ENCODE data around the gene TMEM212.
"Not testable (repeated sequence)": the region's sequence is repeated elsewhere in the genome, so short reads cannot be mapped to it uniquely, and the experiment has no call there.

TMEM212 gene

DNA sequence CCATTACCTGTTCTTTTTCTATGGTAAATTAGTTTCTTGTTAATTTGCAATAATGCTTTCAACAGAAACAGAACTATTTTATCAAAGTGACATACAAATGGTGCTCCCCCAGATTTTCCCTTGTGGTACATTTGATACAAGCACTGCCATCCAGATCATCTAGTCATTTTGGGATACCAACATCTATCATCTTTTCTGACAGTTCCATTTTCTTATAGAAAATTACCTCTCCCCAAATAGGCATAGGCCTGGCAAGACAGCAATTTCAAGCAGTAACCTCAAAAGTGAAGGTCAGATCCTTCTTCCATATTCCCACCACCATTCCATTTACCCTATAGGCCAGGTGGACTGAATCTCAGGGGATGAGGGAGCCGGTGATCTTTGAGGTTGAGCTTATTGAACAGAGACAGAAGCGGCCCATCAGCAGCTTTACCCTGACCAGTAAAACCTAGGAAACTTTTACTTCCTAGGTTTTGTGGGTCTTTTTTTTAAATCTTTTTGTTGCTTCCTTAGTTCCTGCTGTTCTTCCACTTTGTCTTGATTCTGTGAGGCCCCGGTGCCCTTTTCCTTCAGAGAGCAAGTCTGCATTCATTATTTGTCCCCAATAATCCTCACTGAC is 29.8 kb upstream of the TMEM212 start:
- no peak for DNase-seq

DNA sequence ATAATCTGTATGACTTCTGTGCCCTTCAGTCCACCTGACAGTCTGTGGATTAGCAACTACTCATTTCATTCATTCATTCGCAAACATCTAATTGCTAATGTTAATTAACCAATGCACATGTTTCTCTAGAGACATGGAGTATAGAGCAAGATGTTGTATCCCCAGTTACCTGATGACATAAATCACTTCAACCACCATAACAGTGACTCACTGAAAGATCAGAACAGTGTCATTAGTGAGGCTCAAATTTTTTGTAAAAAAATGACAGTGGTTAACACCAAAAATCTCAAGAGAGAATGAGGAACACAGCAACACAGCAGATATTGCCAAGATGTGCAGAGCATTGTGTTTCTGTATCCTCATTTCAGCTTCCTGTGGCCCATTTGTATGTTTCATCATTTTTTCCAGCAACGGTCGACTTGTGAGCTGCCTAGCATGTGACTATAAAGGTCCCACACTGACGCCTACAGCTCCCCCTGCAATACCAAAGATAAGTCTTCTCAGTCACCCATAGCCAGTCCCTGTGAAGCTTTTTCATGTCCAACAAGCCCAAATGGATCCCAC is 29.2 kb upstream of the TMEM212 start:
- no peak for DNase-seq

DNA sequence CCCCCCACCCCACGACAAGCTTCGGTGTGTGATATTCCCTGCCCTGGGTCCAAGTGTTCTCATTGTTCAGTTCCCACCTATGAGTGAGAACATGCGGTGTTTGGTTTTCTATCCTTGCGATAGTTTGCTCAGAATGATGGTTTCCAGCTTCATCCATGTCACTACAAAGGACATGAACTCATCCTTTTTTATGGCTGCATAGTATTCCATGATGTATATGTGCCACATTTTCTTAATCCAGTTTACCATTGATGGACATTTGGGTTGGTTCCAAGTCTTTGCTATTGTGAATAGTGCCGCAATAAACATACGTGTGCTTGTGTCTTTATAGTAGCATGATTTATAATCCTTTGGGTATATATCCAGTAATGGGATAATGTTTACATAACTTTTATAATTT is 28.5 kb upstream of the TMEM212 start:
- DNase-seq: not testable (repeated sequence)

DNA sequence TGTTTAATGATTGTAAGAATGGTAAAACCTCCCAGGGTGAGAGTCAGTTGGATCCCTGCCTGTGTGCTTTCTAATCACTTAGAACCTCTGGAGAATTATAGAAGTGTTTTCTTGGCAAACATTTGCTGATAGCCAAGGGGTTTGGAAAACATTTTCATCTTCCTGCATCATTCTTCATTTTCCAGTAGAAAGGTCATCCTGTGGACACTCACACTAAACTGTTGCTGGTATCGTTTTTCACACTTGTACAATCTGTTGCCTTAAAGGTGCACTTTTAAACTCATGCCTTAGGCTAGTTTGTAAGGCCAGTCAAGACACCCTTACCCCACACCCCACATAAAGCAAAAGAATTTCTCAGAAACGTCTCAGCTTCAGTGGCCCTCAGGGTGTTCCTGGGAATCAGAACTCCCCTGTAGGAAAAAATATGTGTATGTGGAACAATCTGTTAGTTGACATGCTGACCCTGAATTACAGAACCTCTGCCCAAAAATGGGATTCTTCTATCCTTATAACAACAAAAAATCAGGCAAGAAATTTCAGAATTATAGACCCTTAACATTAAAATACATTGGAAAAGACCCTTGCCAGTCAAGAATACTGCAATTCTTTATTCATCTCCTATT is 27.1 kb upstream of the TMEM212 start:
- DNase-seq: no peak

DNA sequence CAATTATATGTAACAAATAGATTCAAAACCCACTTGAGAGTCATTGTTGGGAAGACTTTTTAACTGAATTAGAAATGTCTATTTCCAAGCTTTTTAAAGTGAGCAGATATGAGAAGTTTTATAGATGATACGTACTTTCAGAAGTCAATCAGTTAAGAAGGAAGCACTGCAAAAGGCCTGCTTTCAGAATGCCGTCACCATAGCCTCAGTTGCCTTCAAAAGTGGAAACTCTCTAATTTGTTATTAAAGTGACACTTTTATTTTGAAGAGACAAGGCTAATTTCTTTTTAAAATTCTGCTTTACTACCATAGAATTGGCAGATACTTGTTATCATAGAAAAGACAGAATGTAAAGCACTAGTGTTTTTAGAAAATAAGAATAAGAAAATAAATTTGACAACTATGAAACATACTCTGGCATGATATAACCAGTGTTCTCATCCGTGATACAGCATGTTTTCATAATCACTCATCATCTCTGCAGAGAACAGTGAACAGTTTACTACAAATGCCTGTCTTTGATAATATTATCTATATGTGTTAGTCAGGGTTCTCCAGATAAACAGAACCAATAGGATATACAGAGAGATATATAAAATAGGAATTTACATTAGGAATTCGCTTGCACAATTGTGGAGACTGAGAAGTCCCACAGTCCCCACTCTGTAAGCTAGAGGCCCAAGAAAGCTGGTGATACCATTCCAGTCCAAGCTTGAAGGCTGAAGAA is 25.9 kb upstream of the TMEM212 start:
- DNase-seq: no peak

DNA sequence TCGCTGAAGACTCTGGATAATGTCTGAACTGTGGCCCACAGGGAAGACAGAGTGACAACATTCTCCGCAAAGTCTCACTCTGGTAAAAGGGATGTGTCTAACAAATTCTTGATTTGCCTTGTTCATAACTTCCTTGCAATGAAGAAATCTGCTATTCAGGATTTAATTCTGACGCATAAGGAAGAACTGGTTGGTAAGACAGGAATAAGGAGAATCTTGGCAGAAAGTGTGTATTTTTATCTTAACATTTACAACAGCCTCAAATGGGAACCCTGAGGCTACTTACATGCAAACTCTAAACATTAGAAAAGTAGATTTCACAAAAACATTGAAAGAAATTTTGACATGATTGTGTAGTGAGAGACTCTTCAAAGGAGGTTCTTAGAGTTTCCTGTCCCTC is 22.1 kb upstream of the TMEM212 start:
- no peak for DNase-seq

DNA sequence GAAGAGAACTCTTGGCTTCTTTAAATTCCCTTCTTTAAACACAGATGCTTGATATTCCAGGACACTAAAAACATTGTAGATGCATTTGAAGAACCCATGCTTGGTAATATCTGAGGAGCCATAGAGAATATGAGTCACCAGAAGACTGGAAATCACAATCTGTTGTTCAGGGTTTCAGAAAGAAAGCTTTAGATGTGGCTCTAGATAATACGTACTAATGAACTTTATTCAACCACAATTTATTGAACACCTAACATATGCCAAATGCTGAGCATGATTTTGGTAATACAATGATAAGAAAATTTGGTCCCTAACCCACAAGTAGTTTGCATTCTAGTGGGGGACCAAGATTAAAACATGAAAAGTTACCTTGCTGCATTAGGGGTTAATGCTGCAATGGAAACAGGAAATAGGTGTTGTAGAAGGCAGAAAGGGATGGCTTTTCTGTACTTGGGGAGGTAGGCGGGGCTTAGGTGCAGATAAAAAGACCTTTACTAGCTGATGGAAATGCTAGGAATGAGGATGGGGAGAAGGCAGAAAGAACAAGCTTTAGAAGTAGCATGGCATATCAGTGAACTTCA is 21.3 kb upstream of the TMEM212 start:
- no peak for DNase-seq

DNA sequence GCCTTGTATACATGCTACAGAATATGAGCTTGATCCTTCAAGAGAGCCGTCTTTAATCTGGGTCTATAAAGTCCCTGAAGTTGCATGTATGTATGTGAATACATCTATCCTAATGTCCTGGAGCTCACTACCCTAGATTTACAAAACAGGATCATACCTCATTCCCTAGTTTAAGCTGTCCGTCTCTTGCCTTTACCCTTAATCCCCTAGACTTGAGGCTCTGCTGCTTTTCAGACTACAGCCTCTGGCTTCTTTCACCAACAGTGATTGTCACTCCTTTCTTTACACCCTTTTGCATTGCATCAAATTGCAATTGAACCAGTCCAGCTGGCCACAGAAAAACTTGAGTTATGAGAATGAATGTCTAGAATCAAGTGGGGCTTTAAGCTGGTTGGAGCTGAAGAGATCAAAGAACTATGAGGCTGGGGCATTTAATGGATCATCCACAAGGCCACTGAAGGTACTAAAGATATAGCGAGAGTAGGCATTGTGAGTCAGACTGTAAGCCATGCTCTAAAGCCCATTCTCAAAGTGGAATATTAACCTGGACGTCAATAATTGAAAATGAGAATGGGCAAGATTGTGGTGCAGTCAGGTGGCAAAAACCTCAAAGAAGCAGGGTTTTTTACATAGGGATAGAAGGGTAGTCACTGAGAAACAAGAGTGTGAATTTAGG is 20.6 kb upstream of the TMEM212 start:
- DNase-seq: no peak

DNA sequence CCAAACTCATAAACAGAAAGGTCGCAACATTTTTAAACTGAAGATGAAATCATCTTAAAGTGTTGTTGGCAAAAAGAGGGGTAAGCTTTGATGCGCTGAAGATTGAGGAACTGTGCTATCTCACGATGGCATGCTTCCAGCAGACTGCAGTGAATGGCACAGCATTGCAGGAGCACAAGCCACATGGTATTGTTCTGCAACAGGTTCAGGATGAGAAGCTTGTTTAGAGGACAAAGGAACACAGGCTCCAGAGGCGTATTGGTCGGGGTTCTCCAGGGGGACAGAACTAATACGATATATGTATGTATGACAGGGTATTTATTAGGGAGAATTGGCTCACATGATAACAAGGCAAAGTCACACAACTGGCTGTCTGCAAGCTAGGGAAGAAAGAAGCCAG is 19.0 kb upstream of the TMEM212 start:
- DNase-seq: no peak

DNA sequence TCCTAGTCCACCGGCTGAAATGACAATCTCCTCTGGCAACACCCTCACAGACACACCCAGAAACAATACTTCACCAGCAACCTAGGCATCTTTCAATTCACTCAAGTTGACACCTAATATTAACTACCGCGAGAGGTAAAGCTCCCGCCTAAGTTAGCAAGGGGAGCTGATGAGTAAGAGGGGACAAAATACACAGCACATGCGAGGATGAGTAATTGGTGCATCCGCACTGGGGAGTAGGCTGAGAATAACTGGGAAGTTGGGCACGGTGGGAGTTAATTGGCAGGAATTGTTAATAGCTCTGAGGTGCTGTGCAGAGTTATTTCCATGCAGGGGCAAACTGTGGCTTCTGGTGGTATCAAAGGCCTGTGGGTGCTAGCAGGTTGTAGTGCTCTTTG is 18.3 kb upstream of the TMEM212 start:
- DNase-seq: no peak

DNA sequence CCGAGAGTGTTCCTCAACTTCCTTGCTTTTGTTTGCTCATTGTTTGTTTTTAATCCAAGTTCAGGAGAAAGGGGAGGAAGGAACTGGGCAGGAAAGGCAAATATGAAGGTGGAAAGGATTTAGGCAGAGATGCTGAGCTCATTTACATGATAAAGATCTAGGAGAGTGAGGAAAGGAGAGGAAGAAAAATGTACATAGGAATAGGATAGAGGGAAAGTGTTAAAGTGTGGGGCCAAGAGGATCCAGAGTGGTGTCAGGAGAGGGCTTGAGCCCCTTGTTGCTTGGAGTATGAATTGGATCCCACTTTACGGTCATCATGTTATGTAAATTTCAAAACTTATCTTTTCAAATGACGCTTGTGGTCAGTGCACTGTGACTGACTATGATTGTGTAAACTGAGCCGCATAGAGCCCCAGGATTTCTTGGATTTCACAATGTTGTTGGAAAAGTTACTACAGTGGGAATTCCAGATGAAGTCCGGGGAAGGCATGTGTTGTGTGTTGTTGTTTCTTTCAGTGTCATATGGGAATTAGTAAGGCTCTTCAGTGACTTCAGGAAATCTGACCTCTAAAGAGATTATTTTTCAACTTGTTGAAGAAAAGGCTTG is 17.8 kb upstream of the TMEM212 start:
- DNase-seq: no peak

DNA sequence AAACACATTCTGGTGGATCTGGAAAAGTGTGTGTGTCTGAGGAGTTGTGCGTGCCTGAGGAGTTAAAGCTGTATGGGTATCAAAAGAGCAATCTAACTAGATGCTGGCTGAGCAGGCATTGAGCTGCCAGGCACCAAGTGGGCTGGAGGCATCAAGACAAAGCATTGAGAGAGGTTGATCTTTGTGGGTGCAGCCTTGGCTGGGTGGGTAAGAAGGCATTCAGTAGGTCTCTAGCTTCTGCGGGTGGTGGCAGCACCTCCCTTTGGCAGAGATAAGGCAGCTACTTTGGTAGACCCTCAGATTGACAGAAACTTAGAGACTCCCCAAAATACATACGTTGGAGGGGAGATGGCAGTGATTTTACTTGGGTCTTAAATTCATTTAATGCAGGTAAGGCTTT is 15.8 kb upstream of the TMEM212 start:
- DNase-seq: no peak

DNA sequence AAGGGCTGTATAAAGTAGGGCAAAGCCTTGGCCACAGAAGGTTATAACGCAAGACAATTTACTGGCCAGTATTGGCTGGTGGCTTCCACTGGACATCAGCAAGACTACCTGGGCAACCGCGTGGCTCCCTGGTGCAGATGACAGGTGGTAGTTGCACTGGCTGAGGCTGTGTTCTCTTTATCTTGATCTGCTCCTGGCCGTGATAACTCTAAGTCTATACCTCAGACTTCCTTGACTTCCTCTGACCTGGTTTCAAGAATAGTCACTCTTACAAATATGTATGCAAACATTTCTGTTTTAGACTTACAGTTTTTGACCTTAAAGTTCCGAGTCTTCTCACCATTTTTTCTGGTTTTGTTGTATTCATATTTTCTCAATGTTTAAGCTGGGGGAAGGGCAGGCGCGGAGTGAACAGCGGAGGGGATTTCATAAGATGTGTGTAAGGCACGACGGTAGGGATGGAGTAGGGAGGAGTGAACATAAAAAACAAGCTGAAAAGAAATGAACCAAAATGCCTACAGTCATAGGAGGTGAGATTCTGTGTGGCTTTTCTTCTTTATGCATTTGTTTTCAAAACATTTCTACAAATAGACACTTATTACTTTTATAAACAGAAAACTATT is 15.2 kb upstream of the TMEM212 start:
- no peak for DNase-seq

DNA sequence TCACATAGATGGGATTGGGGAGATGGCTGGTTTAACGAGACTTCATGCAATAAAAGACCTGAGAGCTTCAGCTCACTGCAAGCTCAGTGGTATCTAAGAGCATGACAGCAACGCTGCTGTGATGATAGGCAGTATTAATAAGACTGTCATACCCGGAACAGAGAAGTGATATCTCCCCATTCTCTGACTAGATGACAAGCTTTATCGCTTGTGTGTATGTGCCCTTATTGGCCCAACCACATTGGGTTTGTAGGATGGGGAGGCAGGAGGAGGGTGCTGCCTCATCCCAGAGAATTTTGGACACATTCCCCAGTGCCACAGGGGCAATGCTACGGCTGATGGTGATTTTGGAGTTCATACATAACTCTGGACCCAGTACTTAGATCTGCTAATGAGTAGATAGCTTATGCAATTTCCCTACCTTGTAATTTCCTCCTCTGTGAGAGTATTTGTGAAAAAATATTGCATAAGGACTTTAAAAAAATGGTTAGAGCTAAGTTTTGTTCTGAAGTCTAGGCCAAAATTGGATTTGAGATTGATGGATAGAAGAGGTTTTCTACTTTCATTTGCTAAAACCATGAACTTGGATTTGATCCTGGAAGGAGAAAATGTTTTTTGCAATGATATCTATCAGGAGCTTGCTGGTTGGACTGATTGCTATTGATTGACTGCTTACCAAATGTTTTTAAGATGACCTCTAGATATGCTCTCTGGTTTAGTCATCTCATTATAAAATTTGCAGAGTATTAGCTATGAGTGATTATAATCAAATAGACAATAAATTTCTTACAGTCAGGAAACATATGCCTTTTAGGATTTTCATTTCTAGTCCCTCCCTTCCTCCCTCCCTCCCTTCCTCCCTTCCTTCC is 14.0 kb upstream of the TMEM212 start:
- no peak for DNase-seq

DNA sequence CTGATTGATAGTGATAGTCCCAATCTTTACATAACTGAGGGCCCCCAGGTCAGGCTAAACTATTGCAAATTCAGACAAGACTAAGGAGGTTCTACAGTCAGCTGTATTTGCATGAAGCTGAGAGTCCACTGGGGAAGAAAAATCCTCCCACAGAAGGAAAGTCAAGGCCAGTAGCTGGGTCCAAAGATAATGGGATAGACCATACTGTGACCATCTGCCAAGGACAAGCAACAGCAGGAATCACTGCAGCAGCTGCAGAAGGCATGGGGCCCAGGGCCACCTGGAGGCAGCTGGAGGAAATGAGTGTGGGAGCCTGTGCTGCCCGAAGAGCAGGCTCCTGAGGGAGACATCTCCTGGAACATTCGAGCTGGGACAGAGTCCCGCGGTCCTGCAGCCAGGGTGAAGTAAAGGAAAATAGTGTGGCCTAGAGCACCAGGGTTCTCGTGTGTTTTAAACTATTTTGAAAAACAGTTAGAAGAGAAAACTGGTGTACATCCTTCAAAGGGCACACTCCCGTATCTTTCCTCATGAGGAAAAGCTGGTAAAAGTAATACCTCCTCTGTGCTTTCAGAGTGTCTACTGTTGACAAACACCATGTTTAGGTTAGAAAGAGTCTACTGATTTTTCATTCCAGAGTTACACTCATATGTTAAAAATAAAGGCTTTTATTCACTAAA is 13.2 kb upstream of the TMEM212 start:
- no peak for DNase-seq

DNA sequence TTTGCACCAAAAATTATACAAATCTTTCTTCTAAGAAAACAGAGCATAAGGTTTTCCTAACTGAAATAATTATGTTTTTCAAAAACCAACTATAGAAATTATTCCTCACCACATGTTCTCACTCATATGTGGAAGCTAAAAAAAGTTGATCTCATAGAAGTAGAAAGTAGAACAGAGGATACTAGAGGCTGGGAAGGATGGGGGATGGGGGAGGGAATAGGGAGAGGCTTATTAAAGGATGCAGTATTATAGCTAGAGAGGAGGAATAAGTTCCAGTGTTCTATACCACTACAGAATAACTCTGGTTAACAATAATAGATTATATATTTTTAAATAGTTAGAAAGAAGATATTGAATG is 12.7 kb upstream of the TMEM212 start:
- no peak for DNase-seq

DNA sequence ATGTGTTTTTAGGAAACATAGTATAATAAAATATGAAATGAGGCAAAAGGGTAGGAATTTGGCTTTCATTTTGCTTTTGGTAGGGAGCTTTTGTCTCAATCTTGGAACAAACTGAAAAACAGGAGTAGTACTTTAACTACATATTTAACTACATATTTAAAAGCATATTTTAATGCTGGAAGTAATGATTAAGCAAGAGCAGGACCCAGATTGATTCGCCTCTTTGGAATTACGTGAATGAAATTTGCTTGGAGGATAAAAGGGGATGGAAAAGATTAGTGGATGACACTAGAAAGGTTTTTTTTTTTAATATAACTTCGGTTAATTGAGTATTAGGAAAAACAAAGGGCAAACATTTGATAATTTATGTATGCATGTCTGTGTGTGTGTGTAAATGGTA is 11.2 kb upstream of the TMEM212 start:
- DNase-seq: no peak

DNA sequence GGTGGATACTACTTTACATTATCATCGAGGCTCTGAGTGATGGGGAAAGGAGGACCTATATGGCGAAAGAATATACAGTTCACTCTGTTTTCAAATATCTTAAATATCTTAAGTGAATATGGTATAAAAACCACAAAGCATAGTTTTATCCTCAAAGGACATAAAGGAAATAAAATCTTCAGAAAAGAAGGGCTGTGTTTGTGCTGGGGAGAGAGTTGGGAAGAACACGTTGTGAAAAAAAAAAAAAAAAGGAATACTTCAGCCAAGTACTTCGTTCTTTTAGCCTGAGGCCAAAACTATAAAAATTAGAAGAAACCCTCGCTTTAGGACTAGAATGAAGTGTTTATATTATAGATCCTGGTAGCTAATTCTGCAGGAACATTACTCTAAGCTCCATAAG is 10.2 kb upstream of the TMEM212 start:
- no peak for DNase-seq

DNA sequence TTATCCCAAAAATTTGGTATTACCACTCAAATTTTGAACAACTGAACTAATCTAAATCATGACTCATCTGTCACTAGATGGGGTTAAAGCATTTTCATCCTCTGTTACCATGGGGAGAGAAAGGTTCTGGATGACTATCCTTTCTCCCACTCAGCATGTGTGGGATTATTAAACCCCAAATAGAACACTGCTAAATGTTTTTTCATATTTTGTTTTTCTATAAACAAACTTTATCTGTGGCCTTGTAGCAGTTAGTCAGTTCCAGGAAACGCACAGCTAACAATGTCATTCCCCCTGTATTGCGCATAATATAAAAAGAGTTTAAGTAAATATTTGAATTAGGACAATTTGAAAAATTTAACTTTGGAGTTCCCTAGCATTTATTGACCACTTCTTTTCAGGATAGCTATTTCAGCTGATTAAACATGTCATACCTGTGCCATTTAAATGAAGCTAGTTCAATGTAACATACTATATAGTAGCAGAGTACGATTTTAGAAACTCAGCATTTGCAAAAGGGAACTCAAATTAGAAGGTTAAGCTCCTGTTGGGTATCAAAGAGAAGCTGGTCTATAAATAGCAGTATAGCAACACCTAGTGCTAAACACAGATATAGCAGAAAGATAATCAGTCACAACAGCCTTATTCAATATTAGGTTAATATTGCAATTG is 9.2 kb upstream of the TMEM212 start:
- no peak for DNase-seq

DNA sequence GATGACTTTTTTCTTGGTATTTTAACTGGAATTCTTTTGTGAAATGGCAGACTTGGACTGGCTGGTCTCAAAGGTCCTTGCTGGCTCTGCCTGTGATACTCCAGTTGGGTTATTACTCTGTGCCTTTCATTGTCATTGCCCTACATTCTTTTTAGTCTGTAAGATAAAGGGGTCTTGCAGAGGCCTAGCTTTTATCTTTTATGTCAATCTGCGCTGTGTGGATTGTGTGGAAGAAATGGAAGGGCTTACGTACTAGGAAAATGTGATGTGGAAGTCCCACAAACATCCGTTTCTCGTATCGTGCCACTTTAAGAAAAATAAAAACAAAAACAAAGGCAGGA is 8.7 kb upstream of the TMEM212 start:
- no peak for DNase-seq

Data from activated CD4-positive, CD25-positive, alpha-beta regulatory T cell treated with anti-CD3 and anti-CD28 coated beads, Interleukin-2, amount 50 U/mL, for 72 hours (primary cell).